K562 (cell line): Measurements from ENCODE around the gene GASK1A. TPM values are rescaled to one million over a fixed set of nuclear protein-coding genes. Genes with fewer than 3 reads are reported as not detected.

ENCODE experiments used
- ATAC-seq: fragments of 200-7000 bp; cut with Tn5 transposase; 3 replicates; pipeline ENCODE4 v1.9.1; 2020; ENCODE audit warnings: moderate library complexity
- BruUV-seq: library from RNA; stranded (reverse); fragments of 400-500 nt; replicated peaks from 2 replicates; lab custom pipeline; 2021; lab: Mats Ljungman, UMichigan
- CTCF ChIA-PET: fragments of 300-600 bp; formaldehyde crosslinking; extraction: SDS; loops from one replicate; lab custom pipeline; 2021; ENCODE audit warnings: low intra/inter-chr PET ratio; lab: Yijun Ruan, JAX
- POLR2A ChIA-PET: fragments of 300-600, 350-650 bp; sonication (Branson Sonifier 250); formaldehyde crosslinking; extraction: SDS; loops from one replicate; lab custom pipeline; 2021; ENCODE audit warnings: antibody characterized with exemption, inconsistent platforms; lab: Yijun Ruan, JAX
- DNase-seq, 4 experiments: peaks; one replicate each; pipeline versions ENCODE4 v3.0.0 to v3.0.0-alpha.2; 2011 to 2018; ENCODE audit warnings: low spot score in 3 of 4, mixed read lengths in 3 of 4; ENCODE audit errors: extremely low read depth in 1 of 4
- FAIRE-seq: peaks from 2 replicates; lab custom pipeline; 2011; peaks lifted over from hg19 to GRCh38; lab: Jason Lieb, UNC
- H2AFZ ChIP-seq: 2 replicates; pipeline ENCODE4 v1.6.0; 2011; ENCODE audit warnings: low read depth, low read length, control low read depth, inconsistent platforms
- H3K27ac ChIP-seq: fragments of 200-600 bp; 3 replicates; pipeline ENCODE4 v1.8.0; 2011; ENCODE audit warnings: low read depth, mild to moderate bottlenecking, control low read depth, inconsistent platforms, low read length, moderate library complexity, mixed read lengths; ENCODE audit errors: extremely low read depth
- H3K27me3 ChIP-seq, 2 experiments: fragments of 300-600 bp in 1 of 2; 2 replicates in 1 of 2; 3 replicates in 1 of 2; pipeline versions ENCODE4 v1.6.0 to v1.8.0; 2011; ENCODE audit warnings: inconsistent platforms in 2 of 2, low read length in 2 of 2, mild to moderate bottlenecking in 1 of 2, mixed read lengths in 1 of 2, moderate library complexity in 1 of 2; ENCODE audit not compliant: control insufficient read depth in 2 of 2, insufficient read depth in 2 of 2
- H3K36me3 ChIP-seq: fragments of 300-600 bp; 3 replicates; pipeline ENCODE4 v1.8.0; 2011; ENCODE audit warnings: mild to moderate bottlenecking, low read length, inconsistent platforms; ENCODE audit not compliant: control insufficient read depth, insufficient read depth
- H3K4me1 ChIP-seq, 2 experiments: fragments of 200-600 bp in 1 of 2; replicated peaks in 1 of 2; 2 replicates in 1 of 2; 3 replicates in 1 of 2; pipeline versions ENCODE4 v1.5.1 to v1.8.0; 2011; ENCODE audit warnings: inconsistent platforms in 2 of 2, low read length in 2 of 2, mild to moderate bottlenecking in 1 of 2, mixed read lengths in 1 of 2, moderate library complexity in 1 of 2; ENCODE audit not compliant: control insufficient read depth in 2 of 2, insufficient read depth in 2 of 2
- H3K4me2 ChIP-seq: 2 replicates; pipeline ENCODE4 v1.6.1; 2011; ENCODE audit warnings: low read length, control low read depth, inconsistent platforms, mixed read lengths; ENCODE audit not compliant: insufficient read depth
- H3K4me3 ChIP-seq: fragments of 200-600 bp; sonication (generic), shearing (Covaris generic); 2 replicates; pipeline ENCODE4 v1.5.1; 2016; ENCODE audit warnings: control low read depth, inconsistent platforms
- H3K79me2 ChIP-seq: fragments of 200-600 bp; 3 replicates; pipeline ENCODE4 v1.8.0; 2011; ENCODE audit warnings: low read length, inconsistent platforms; ENCODE audit not compliant: control insufficient read depth, insufficient read depth
- H3K9ac ChIP-seq, 2 experiments: 2 replicates each; pipeline versions ENCODE4 v1.6.0 to v1.6.1; 2011; ENCODE audit warnings: low read depth in 2 of 2, low read length in 2 of 2, control low read depth in 1 of 2, inconsistent platforms in 1 of 2, mild to moderate bottlenecking in 1 of 2, mixed read lengths in 1 of 2; ENCODE audit not compliant: insufficient read depth in 1 of 2
- H3K9me1 ChIP-seq: one replicate; pipeline ENCODE4 v1.6.0; 2011; ENCODE audit warnings: inconsistent platforms, mild to moderate bottlenecking, low read length, moderate library complexity; ENCODE audit not compliant: control insufficient read depth, insufficient read depth
- H3K9me3 ChIP-seq: replicated peaks from 2 replicates; pipeline ENCODE4 v1.5.1; 2011; ENCODE audit warnings: low read depth, low read length, inconsistent platforms; ENCODE audit not compliant: control insufficient read depth, insufficient read depth
- H4K20me1 ChIP-seq: replicated peaks from 2 replicates; pipeline ENCODE4 v1.6.1; 2011; ENCODE audit warnings: low read length, inconsistent platforms, mixed read lengths; ENCODE audit not compliant: control insufficient read depth, insufficient read depth
- NR2F6 ChIP-seq: fragments of 450-650 bp; formaldehyde crosslinking; IDR thresholded peaks from 2 replicates; pipeline ENCODE4 v1.4.0; 2020; ENCODE audit warnings: mild to moderate bottlenecking
- SIX5 ChIP-seq, 2 experiments: IDR thresholded peaks; 2 replicates each; pipeline ENCODE4 v1.6.1; 2011; ENCODE audit warnings: low read length in 2 of 2, borderline replicate concordance in 1 of 2, low read depth in 1 of 2, mild to moderate bottlenecking in 1 of 2, moderate library complexity in 1 of 2; ENCODE audit not compliant: insufficient read depth in 1 of 2
- ZFPM2 ChIP-seq: fragments of 250-450 bp; sonication (Bioruptor Pico); IDR thresholded peaks from 2 replicates; pipeline ENCODE4 v1.5.1; 2022; ENCODE audit warnings: mild to moderate bottlenecking
- ZNF24 ChIP-seq: fragments of 450-650 bp; IDR thresholded peaks from 2 replicates; pipeline ENCODE4 v1.6.1; 2016
- WGBS: fragments of 100-300 bp; shearing (Covaris generic); methylation state at CpG from one replicate; pipeline ENCODE4 v1.1.6; 2016; ENCODE audit warnings: low coverage, mixed read lengths; ENCODE audit not compliant: insufficient coverage; ENCODE audit errors: missing lambda C conversion rate; 5-methylcytosine and 5-hydroxymethylcytosine counted together
- in situ Hi-C: fragments of 300-500 bp; cut with MboI; formaldehyde crosslinking; loops from 4 replicates; pipeline ENCODE4 v1.15.0; 2018; ENCODE audit warnings: inconsistent platforms, mixed read lengths
- intact Hi-C: fragments of 100-400 bp; cut with micrococcal nuclease; formaldehyde crosslinking; loops from 2 replicates; pipeline ENCODE4 v1.14.2; 2022
- polyA plus RNA-seq, 8 experiments: library from polyadenylated mRNA; depleted of rRNA in 4 of 8; stranded (reverse) in 5 of 8; unstranded in 3 of 8; fragments of >200 nt; fragmentation: Nextera tagmentation in 2 of 8; fragmentation: Illumina TruSeq in 1 of 8; extraction: Ambion mirVana in 2 of 8; extraction: Trizol in 1 of 8; gene quantifications; 2 replicates each; pipeline versions ENCODE4 v1.2.1 to v1.2.3, GENCODE V29; 2011 to 2014; ENCODE audit warnings: inconsistent platforms in 1 of 8, missing spikeins in 1 of 8
- total RNA-seq, 7 experiments: library from RNA; depleted of rRNA in 6 of 7; stranded (reverse); fragments of >200 nt in 6 of 7; fragmentation: Illumina TruSeq in 2 of 7; extraction: Trizol in 2 of 7; gene quantifications; 2 replicates each; pipeline versions ENCODE4 v1.2.1 to v1.2.3, GENCODE V29; 2011 to 2021; ENCODE audit warnings: low replicate concordance in 1 of 7
- TF ChIP-seq, protein P1 (sequence below): fragments of 200-400 bp; formaldehyde crosslinking; IDR thresholded peaks from 2 replicates; pipeline ENCODE4 v1.6.1; 2017; ENCODE audit warnings: mild to moderate bottlenecking, low read depth, low read length, moderate library complexity
- TF ChIP-seq, protein P2 (sequence below): sonication (generic); formaldehyde crosslinking; IDR thresholded peaks from 2 replicates; pipeline ENCODE4 v1.8.1; 2022; ENCODE audit warnings: missing genetic modification reagents
- TF ChIP-seq, protein P3 (sequence below): fragments of 250-450 bp; sonication (Bioruptor Pico); IDR thresholded peaks from 2 replicates; pipeline ENCODE4 v1.5.1; 2021; ENCODE audit warnings: mild to moderate bottlenecking
- TF ChIP-seq, protein P4 (sequence below): IDR thresholded peaks from 2 replicates; pipeline ENCODE4 v1.6.1; 2012; ENCODE audit warnings: low read depth, low read length, improper control_type of control experiment, borderline replicate concordance
- TF ChIP-seq, protein P5 (sequence below): fragments of 450-650 bp; IDR thresholded peaks from 2 replicates; pipeline ENCODE4 v1.6.1; 2016; ENCODE audit warnings: mild to moderate bottlenecking
- TF ChIP-seq, protein P6 (sequence below): sonication (generic); formaldehyde crosslinking; IDR thresholded peaks from 2 replicates; pipeline ENCODE4 v1.8.1; 2023; ENCODE audit warnings: mild to moderate bottlenecking, missing genetic modification reagents

Gene GASK1A
- total and polyA plus RNA-seq, 9 of the 15 experiments (the other 6 are each of a cell fraction or from before 2014, with no cell fraction given), result 0.04 to 0.11 (median 0.05) TPM; not detected in 5

DNA sequence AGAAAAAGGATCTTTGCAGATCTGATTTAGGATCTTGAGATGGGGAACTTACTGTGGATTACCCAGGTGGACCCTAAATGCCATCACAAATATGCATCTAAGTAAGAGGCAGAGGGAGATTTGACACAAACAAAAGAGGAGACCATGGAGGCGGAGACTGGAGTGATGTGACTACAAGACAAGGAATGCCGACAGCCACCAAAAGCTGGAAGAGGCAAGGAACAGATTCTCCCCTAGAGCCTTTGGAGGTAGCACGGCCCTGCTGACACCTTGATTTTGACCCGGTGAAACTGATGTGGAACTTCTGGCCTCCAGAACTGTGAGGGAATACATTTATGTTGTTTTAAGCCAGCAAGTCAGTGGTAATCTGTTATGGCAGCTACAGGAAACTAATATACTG, 44.0 kb downstream of the GASK1A start (continued):
- TF ChIP-seq, protein P1, sequence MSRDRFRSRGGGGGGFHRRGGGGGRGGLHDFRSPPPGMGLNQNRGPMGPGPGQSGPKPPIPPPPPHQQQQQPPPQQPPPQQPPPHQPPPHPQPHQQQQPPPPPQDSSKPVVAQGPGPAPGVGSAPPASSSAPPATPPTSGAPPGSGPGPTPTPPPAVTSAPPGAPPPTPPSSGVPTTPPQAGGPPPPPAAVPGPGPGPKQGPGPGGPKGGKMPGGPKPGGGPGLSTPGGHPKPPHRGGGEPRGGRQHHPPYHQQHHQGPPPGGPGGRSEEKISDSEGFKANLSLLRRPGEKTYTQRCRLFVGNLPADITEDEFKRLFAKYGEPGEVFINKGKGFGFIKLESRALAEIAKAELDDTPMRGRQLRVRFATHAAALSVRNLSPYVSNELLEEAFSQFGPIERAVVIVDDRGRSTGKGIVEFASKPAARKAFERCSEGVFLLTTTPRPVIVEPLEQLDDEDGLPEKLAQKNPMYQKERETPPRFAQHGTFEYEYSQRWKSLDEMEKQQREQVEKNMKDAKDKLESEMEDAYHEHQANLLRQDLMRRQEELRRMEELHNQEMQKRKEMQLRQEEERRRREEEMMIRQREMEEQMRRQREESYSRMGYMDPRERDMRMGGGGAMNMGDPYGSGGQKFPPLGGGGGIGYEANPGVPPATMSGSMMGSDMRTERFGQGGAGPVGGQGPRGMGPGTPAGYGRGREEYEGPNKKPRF, result no peak
- TF ChIP-seq, protein P2, sequence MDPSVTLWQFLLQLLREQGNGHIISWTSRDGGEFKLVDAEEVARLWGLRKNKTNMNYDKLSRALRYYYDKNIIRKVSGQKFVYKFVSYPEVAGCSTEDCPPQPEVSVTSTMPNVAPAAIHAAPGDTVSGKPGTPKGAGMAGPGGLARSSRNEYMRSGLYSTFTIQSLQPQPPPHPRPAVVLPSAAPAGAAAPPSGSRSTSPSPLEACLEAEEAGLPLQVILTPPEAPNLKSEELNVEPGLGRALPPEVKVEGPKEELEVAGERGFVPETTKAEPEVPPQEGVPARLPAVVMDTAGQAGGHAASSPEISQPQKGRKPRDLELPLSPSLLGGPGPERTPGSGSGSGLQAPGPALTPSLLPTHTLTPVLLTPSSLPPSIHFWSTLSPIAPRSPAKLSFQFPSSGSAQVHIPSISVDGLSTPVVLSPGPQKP (CRISPR knock-in tag), result no peak
- no peak for TF ChIP-seq NR2F6 (CRISPR knock-in tag)
- TF ChIP-seq, all 486 proteins: peak for 0

DNA sequence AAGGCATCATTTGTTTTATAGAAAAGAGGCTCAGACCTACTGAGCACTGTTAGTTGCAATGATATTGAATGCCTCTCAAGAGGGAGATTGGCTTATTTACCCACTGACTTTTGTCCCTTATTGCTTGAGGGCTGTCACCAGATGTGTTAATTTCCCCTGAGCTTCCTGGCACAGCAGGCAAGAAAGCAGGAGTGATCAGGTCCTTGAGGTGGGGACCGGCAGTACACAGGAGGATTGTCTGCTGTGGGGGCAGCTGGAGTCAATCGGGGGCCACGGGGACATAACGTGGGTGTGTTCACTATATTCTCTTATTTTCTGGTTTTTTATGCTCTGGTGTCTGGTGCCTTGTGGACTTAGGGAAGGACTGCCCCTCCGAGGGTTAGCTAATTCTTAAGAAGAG, 44.6 kb downstream of the GASK1A start:
- WGBS, result 0% methylated on average over 5 of the region's 5 CpGs
- Histone ChIP-seq H3K27ac (no peak overlapping the region), H4K20me1 (0 out of 2 replicates have a peak, but pooled peaks cover 4% of the 10 kb centered on the region), H3K36me3 (no peaks in the 10 kb centered on the region), H2AFZ (no peak overlapping the region), H3K9me1 (no peaks in the 10 kb centered on the region), H3K4me2 (no peak overlapping the region), H3K9ac (no peak overlapping the region), H3K79me2 (no peaks in the 10 kb centered on the region), H3K9me3 (no peaks in the 10 kb centered on the region), H3K27me3 (peaks cover 20 to 22% of the 10 kb centered on the region in 2 experiments; a peak in 4 of 5 replicates), H3K4me1 (no peaks in the 10 kb centered on the region), H3K4me3 (no peak overlapping the region)
- no peak for ATAC-seq
- BruUV-seq, result no TSS peak
- in situ Hi-C loops (no loop called here), intact Hi-C loops (no loop called here)
- no peak for FAIRE-seq
- POLR2A ChIA-PET, result no interaction called here
- no peak for DNase-seq
- CTCF ChIA-PET, result no interaction called here
- TF ChIP-seq ZFPM2 (CRISPR knock-in tag), result no peak
- TF ChIP-seq SIX5 (IDR thresholded peaks at IDR 0.05; ENCODE audit: borderline replicate concordance in 1 of 2, insufficient read depth in 1 of 2, low read depth in 1 of 2, low read length in 2 of 2), result no peak
- TF ChIP-seq, protein P3, sequence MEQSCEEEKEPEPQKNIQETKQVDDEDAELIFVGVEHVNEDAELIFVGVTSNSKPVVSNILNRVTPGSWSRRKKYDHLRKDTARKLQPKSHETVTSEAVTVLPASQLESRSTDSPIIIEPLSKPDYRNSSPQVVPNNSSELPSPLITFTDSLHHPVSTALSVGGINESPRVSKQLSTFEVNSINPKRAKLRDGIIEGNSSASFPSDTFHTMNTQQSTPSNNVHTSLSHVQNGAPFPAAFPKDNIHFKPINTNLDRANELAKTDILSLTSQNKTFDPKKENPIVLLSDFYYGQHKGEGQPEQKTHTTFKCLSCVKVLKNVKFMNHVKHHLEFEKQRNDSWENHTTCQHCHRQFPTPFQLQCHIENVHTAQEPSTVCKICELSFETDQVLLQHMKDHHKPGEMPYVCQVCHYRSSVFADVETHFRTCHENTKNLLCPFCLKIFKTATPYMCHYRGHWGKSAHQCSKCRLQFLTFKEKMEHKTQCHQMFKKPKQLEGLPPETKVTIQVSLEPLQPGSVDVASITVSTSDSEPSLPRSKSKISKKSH (CRISPR knock-in tag), result no peak
- TF ChIP-seq, protein P4, sequence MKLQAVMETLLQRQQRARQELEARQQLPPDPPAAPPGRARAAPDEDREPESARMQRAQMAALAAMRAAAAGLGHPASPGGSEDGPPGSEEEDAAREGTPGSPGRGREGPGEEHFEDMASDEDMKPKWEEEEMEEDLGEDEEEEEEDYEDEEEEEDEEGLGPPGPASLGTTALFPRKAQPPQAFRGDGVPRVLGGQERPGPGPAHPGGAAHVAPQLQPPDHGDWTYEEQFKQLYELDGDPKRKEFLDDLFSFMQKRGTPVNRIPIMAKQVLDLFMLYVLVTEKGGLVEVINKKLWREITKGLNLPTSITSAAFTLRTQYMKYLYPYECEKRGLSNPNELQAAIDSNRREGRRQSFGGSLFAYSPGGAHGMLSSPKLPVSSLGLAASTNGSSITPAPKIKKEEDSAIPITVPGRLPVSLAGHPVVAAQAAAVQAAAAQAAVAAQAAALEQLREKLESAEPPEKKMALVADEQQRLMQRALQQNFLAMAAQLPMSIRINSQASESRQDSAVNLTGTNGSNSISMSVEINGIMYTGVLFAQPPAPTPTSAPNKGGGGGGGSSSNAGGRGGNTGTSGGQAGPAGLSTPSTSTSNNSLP, result no peak
- TF ChIP-seq, protein P5, sequence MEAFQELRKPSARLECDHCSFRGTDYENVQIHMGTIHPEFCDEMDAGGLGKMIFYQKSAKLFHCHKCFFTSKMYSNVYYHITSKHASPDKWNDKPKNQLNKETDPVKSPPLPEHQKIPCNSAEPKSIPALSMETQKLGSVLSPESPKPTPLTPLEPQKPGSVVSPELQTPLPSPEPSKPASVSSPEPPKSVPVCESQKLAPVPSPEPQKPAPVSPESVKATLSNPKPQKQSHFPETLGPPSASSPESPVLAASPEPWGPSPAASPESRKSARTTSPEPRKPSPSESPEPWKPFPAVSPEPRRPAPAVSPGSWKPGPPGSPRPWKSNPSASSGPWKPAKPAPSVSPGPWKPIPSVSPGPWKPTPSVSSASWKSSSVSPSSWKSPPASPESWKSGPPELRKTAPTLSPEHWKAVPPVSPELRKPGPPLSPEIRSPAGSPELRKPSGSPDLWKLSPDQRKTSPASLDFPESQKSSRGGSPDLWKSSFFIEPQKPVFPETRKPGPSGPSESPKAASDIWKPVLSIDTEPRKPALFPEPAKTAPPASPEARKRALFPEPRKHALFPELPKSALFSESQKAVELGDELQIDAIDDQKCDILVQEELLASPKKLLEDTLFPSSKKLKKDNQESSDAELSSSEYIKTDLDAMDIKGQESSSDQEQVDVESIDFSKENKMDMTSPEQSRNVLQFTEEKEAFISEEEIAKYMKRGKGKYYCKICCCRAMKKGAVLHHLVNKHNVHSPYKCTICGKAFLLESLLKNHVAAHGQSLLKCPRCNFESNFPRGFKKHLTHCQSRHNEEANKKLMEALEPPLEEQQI, result no peak
- TF ChIP-seq ZNF24, result no peak
- TF ChIP-seq, protein P6, sequence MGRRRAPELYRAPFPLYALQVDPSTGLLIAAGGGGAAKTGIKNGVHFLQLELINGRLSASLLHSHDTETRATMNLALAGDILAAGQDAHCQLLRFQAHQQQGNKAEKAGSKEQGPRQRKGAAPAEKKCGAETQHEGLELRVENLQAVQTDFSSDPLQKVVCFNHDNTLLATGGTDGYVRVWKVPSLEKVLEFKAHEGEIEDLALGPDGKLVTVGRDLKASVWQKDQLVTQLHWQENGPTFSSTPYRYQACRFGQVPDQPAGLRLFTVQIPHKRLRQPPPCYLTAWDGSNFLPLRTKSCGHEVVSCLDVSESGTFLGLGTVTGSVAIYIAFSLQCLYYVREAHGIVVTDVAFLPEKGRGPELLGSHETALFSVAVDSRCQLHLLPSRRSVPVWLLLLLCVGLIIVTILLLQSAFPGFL (CRISPR knock-in tag), result no peak
